Measurements from ENCODE around the gene PACRG. TPM values are rescaled to one million over a fixed set of nuclear protein-coding genes. Genes with fewer than 3 reads are reported as not detected.

The PACRG gene
- total RNA-seq, 2 experiments from 2014 or later: not detected

- no peaks in the 10 kb centered on the region for H3K9me2 ChIP-seq (ENCODE audit: insufficient read depth, low read length)
- TF ChIP-seq EZH2phosphoT487 (IDR thresholded peaks at IDR 0.05; ENCODE audit: borderline replicate concordance, low read depth, low read length) (no peak), CTCF (conservative IDR thresholded peaks at IDR 0.05; ENCODE audit: low read length) (no peak)
- H3K4me3 ChIP-seq (ENCODE audit: low read depth, low read length, poor library complexity, severe bottlenecking): no peak overlapping the region
- ChIA-PET CTCF (ENCODE audit: unreplicated experiment) (no interaction called here), POLR2A (no interaction called here)
- H3K27ac ChIP-seq (ENCODE audit: low read depth, low read length, poor library complexity, severe bottlenecking): no peak overlapping the region
- H3K36me3 ChIP-seq (ENCODE audit: insufficient read depth, low read length): no peaks in the 10 kb centered on the region
- intact Hi-C loops (cut with micrococcal nuclease; ENCODE audit: unreplicated experiment): no loop called here
- H3K79me2 ChIP-seq (ENCODE audit: insufficient read depth, low read depth, low read length): no peaks in the 10 kb centered on the region
- no TSS peak for BruUV-seq (replicated peaks)
- no peaks in the 10 kb centered on the region for H4K20me1 ChIP-seq (ENCODE audit: insufficient read depth, low read length)
- H3K4me2 ChIP-seq (ENCODE audit: low read length): no peak overlapping the region
- no peaks in the 10 kb centered on the region for H3K9me3 ChIP-seq (ENCODE audit: low read length)
- DNase-seq (ENCODE audit: low spot score): no peak
- no peak overlapping the region for H2AFZ ChIP-seq (ENCODE audit: low read length)
- H3K4me1 ChIP-seq (ENCODE audit: insufficient read depth, low read length, poor library complexity, severe bottlenecking): no peaks in the 10 kb centered on the region
Measured at GRCh38 chr6:163095401-163095800, 367.6 kb downstream of the PACRG start.

- Histone ChIP-seq H3K36me3 (ENCODE audit: insufficient read depth, low read length) (no peaks in the 10 kb centered on the region), H2AFZ (ENCODE audit: low read length) (no peak overlapping the region), H3K4me3 (ENCODE audit: low read depth, low read length, poor library complexity, severe bottlenecking) (no peak overlapping the region), H3K27ac (ENCODE audit: low read depth, low read length, poor library complexity, severe bottlenecking) (no peak overlapping the region), H4K20me1 (ENCODE audit: insufficient read depth, low read length) (no peaks in the 10 kb centered on the region), H3K9me2 (ENCODE audit: insufficient read depth, low read length) (no peaks in the 10 kb centered on the region), H3K79me2 (ENCODE audit: insufficient read depth, low read depth, low read length) (no peaks in the 10 kb centered on the region), H3K9me3 (ENCODE audit: low read length) (no peaks in the 10 kb centered on the region), H3K4me2 (ENCODE audit: low read length) (no peak overlapping the region), H3K4me1 (ENCODE audit: insufficient read depth, low read length, poor library complexity, severe bottlenecking) (no peaks in the 10 kb centered on the region)
- ChIA-PET CTCF (ENCODE audit: unreplicated experiment) (no interaction called here), POLR2A (interaction anchor here (0.6 kb wide), 1 partner anchor 22 kb away, joined by 3 read pairs; no protein-coding TSS in a partner anchor)
- intact Hi-C loops (cut with micrococcal nuclease; ENCODE audit: unreplicated experiment): no loop called here
- BruUV-seq (replicated peaks): no TSS peak
- no peak for DNase-seq (ENCODE audit: low spot score)
- no peak for TF ChIP-seq EZH2phosphoT487 (IDR thresholded peaks at IDR 0.05; ENCODE audit: borderline replicate concordance, low read depth, low read length)
- no peak for TF ChIP-seq CTCF (conservative IDR thresholded peaks at IDR 0.05; ENCODE audit: low read length)
Measured at GRCh38 chr6:163098827-163099479, 371.2 kb downstream of the PACRG start.

GRCh38 chr6:163099621-163100171 is 371.9 kb downstream of the PACRG start:
- H3K36me3 ChIP-seq (ENCODE audit: insufficient read depth, low read length): no peaks in the 10 kb centered on the region
- no peaks in the 10 kb centered on the region for H3K4me1 ChIP-seq (ENCODE audit: insufficient read depth, low read length, poor library complexity, severe bottlenecking)
- DNase-seq (ENCODE audit: low spot score): no peak
- no peak overlapping the region for H3K27ac ChIP-seq (ENCODE audit: low read depth, low read length, poor library complexity, severe bottlenecking)
- TF ChIP-seq CTCF (conservative IDR thresholded peaks at IDR 0.05; ENCODE audit: low read length) (no peak), EZH2phosphoT487 (IDR thresholded peaks at IDR 0.05; ENCODE audit: borderline replicate concordance, low read depth, low read length) (no peak)
- ChIA-PET POLR2A (interaction anchor here (0.6 kb wide), 1 partner anchor 22 kb away, joined by 3 read pairs; no protein-coding TSS in a partner anchor), CTCF (ENCODE audit: unreplicated experiment) (no interaction called here)
- no peak overlapping the region for H2AFZ ChIP-seq (ENCODE audit: low read length)
- BruUV-seq (replicated peaks): no TSS peak
- H4K20me1 ChIP-seq (ENCODE audit: insufficient read depth, low read length): no peaks in the 10 kb centered on the region
- no peaks in the 10 kb centered on the region for H3K79me2 ChIP-seq (ENCODE audit: insufficient read depth, low read depth, low read length)
- H3K9me2 ChIP-seq (ENCODE audit: insufficient read depth, low read length): no peaks in the 10 kb centered on the region
- H3K4me3 ChIP-seq (ENCODE audit: low read depth, low read length, poor library complexity, severe bottlenecking): no peak overlapping the region
- H3K9me3 ChIP-seq (ENCODE audit: low read length): no peaks in the 10 kb centered on the region
- H3K4me2 ChIP-seq (ENCODE audit: low read length): no peak overlapping the region
- intact Hi-C loops (cut with micrococcal nuclease; ENCODE audit: unreplicated experiment): no loop called here

Data from OCI-LY7 (cell line).